Stomach (tissue), 4 donors: Measurements from ENCODE around the gene HELLS.

Experiments
- CTCF ChIP-seq, 7 experiments: fragments of 450-650 bp in 4 of 7; fragments of 200-600 bp in 3 of 7; sonication (generic) in 3 of 7; IDR thresholded peaks; one replicate each; pipeline ENCODE4 v1.5.1; 2016 to 2019; ENCODE audit warnings: antibody characterized with exemption in 7 of 7, control low read depth in 2 of 7, mild to moderate bottlenecking in 1 of 7
- POLR2A ChIP-seq, 4 donors: fragments of 450-650 bp; IDR thresholded peaks; one replicate each; pipeline ENCODE4 v1.6.1; 2016; ENCODE audit warnings: antibody characterized with exemption in 4 of 4, control low read depth in 2 of 4, mild to moderate bottlenecking in 1 of 4, moderate library complexity in 1 of 4
- POLR2AphosphoS5 ChIP-seq, 3 donors: sonication (generic); formaldehyde crosslinking; IDR thresholded peaks; one replicate each; pipeline ENCODE4 v1.6.1; 2016; ENCODE audit warnings: antibody characterized with exemption in 3 of 3

GRCh38 chr10:94524711-94525110, 20.9 kb upstream of the HELLS start:
- no peak for TF ChIP-seq CTCF (IDR thresholded peaks at IDR 0.05)
- TF ChIP-seq POLR2A (IDR thresholded peaks at IDR 0.05) = no peak
- TF ChIP-seq POLR2AphosphoS5 (IDR thresholded peaks at IDR 0.05) = no peak
